22Rv1 (cell line): ENCODE measurements around the gene GOLGA2.

Experiments used
- ZFX ChIP-seq: fragments of 450-650 bp; IDR thresholded peaks from 2 replicates; pipeline ENCODE4 v1.6.1; 2017; ENCODE audit warnings: antibody characterized with exemption, borderline replicate concordance
- TF ChIP-seq, protein P1 (sequence below): fragments of 450-650 bp; IDR thresholded peaks from 2 replicates; pipeline ENCODE4 v1.5.1; 2017; ENCODE audit warnings: mild to moderate bottlenecking

DNA sequence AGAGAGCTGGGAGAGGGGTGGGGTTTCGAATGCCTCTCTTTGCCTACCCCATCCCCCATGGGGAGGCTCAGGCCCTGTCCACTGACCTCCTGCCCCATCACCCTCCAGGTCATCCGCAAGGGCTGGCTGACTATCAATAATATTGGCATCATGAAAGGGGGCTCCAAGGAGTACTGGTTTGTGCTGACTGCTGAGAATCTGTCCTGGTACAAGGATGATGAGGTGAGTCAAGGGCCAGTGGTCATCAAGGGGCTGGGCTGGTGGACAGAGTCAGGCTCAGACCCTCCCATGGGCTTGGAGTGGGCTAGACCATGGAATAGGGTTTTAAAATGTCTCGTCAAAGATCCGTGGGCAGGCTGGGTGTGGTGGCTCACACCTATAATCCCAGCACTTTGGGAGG lies 33.7 kb downstream of the GOLGA2 start:
- TF ChIP-seq, protein P1, sequence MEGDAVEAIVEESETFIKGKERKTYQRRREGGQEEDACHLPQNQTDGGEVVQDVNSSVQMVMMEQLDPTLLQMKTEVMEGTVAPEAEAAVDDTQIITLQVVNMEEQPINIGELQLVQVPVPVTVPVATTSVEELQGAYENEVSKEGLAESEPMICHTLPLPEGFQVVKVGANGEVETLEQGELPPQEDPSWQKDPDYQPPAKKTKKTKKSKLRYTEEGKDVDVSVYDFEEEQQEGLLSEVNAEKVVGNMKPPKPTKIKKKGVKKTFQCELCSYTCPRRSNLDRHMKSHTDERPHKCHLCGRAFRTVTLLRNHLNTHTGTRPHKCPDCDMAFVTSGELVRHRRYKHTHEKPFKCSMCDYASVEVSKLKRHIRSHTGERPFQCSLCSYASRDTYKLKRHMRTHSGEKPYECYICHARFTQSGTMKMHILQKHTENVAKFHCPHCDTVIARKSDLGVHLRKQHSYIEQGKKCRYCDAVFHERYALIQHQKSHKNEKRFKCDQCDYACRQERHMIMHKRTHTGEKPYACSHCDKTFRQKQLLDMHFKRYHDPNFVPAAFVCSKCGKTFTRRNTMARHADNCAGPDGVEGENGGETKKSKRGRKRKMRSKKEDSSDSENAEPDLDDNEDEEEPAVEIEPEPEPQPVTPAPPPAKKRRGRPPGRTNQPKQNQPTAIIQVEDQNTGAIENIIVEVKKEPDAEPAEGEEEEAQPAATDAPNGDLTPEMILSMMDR, result no peak
- TF ChIP-seq ZFX, result no peak
